GM19240 (cell line): ENCODE measurements around the gene THOC6.
"Not testable (repeated sequence)": the region's sequence is repeated elsewhere in the genome, so short reads cannot be mapped to it uniquely, and the experiment has no call there.

ENCODE experiments used
- DNase-seq: peaks from one replicate; pipeline ENCODE4 v3.0.0; 2011; ENCODE audit warnings: low spot score; ENCODE audit not compliant: insufficient read length

THOC6 gene

GRCh38 chr16:3030222-3031212, 6.7 kb downstream of the THOC6 start:
- no peak for DNase-seq

GRCh38 chr16:3032624-3033023, 8.8 kb downstream of the THOC6 start:
- DNase-seq: no peak

- DNase-seq: no peak
These were observed 11.6 kb downstream of the THOC6 start for GRCh38 chr16:3035289-3035971.

GRCh38 chr16:3035972-3036725, 12.3 kb downstream of the THOC6 start:
- DNase-seq: no peak

- DNase-seq: no peak
These were observed 13.0 kb downstream of the THOC6 start, which contains the start of gene BICDL2 for GRCh38 chr16:3036726-3037315. Gene BICDL2, minus strand, starts transcription at chr16:3036944. Its CDS starts 1,448 bp downstream, at chr16:3035496.

- no peak for DNase-seq
These were observed 14.4 kb downstream of the THOC6 start for GRCh38 chr16:3038256-3038655.

- DNase-seq: no peak
These were observed 15.1 kb downstream of the THOC6 start for GRCh38 chr16:3038896-3039295.

GRCh38 chr16:3042376-3042775, 18.5 kb downstream of the THOC6 start:
- DNase-seq: no peak

GRCh38 chr16:3044708-3045107, 20.9 kb downstream of the THOC6 start:
- DNase-seq: no peak

- DNase-seq: no peak
These were observed 22.2 kb downstream of the THOC6 start, which contains the start of gene MMP25 for GRCh38 chr16:3045758-3046640. Gene MMP25, plus strand, starts transcription at chr16:3046561. Its CDS starts 357 bp downstream, at chr16:3046918.

GRCh38 chr16:3046641-3047386, 23.0 kb downstream of the THOC6 start:
- DNase-seq: no peak

GRCh38 chr16:3047387-3047720, 23.5 kb downstream of the THOC6 start:
- DNase-seq: no peak

- no peak for DNase-seq
These were observed 26.2 kb downstream of the THOC6 start for GRCh38 chr16:3049921-3050481.

GRCh38 chr16:3050487-3050886, 26.7 kb downstream of the THOC6 start:
- DNase-seq: no peak

- DNase-seq: no peak
These were observed 27.2 kb downstream of the THOC6 start for GRCh38 chr16:3051009-3051408.

- DNase-seq: no peak
These were observed 27.7 kb downstream of the THOC6 start for GRCh38 chr16:3051494-3051893.

- DNase-seq: not testable (repeated sequence)
These were observed 28.9 kb downstream of the THOC6 start for GRCh38 chr16:3052571-3053329.

GRCh38 chr16:3053330-3053710, 29.5 kb downstream of the THOC6 start:
- not testable (repeated sequence) for DNase-seq
